PFSK-1 (cell line): Measurements from ENCODE around the gene GSG1.
A peak's percentile ranks its signal among the peaks of the same experiment; 100 is the strongest.

Experiments used
- FOXP2 ChIP-seq: optimal IDR thresholded peaks from 2 replicates; pipeline ENCODE3; 2011; ENCODE audit warnings: borderline replicate concordance, control low read depth, inconsistent platforms; ENCODE audit not compliant: insufficient read depth; ENCODE audit errors: extremely low read length, extremely low read depth
- POLR2AphosphoS5 ChIP-seq: IDR thresholded peaks from 2 replicates; pipeline ENCODE4 v1.6.1; 2012; ENCODE audit warnings: low read depth, mild to moderate bottlenecking, control low read depth, low read length, moderate library complexity
- REST ChIP-seq, 2 experiments: IDR thresholded peaks; 2 replicates each; pipeline versions ENCODE4 v1.6.1 to v1.8.0; 2011 to 2012; ENCODE audit warnings: low read depth in 2 of 2, low read length in 2 of 2, control low read depth in 1 of 2, inconsistent platforms in 1 of 2, mild to moderate bottlenecking in 1 of 2, moderate library complexity in 1 of 2; ENCODE audit not compliant: insufficient read depth in 1 of 2
- SIN3A ChIP-seq: IDR thresholded peaks from 2 replicates; pipeline ENCODE4 v1.6.1; 2012; ENCODE audit warnings: mild to moderate bottlenecking, low read length, moderate library complexity, borderline replicate concordance; ENCODE audit not compliant: insufficient read depth
- TAF1 ChIP-seq: IDR thresholded peaks from 2 replicates; pipeline ENCODE4 v1.6.1; 2012; ENCODE audit warnings: low read length, control low read depth, borderline replicate concordance; ENCODE audit not compliant: insufficient read depth

Gene GSG1

GRCh38 chr12:13120413-13120812 lies 16.9 kb upstream of the GSG1 start:
- TF ChIP-seq REST (IDR thresholded peaks at IDR 0.05; ENCODE audit: insufficient read depth in 1 of 2, low read depth in 2 of 2, low read length in 2 of 2) (no peak), TAF1 (no peak), FOXP2 (no peak), SIN3A (no peak), POLR2AphosphoS5 (no peak)

- no peak for TF ChIP-seq POLR2AphosphoS5
Observed at GRCh38 chr12:13119826-13120225, 16.4 kb upstream of the GSG1 start.

- no peak for TF ChIP-seq REST (IDR thresholded peaks at IDR 0.05; ENCODE audit: insufficient read depth in 1 of 2, low read depth in 2 of 2, low read length in 2 of 2)
- no peak for TF ChIP-seq SIN3A
- TF ChIP-seq FOXP2, result no peak
- TF ChIP-seq POLR2AphosphoS5, result no peak
Observed at GRCh38 chr12:13117029-13117428, 13.6 kb upstream of the GSG1 start.

GRCh38 chr12:13116259-13116658 lies 12.8 kb upstream of the GSG1 start:
- no peak for TF ChIP-seq FOXP2
- no peak for TF ChIP-seq POLR2AphosphoS5
- no peak for TF ChIP-seq TAF1
- TF ChIP-seq REST (IDR thresholded peaks at IDR 0.05; ENCODE audit: insufficient read depth in 1 of 2, low read depth in 2 of 2, low read length in 2 of 2), result no peak
- TF ChIP-seq SIN3A, result no peak

GRCh38 chr12:13114251-13115052 lies 11.0 kb upstream of the GSG1 start:
- TF ChIP-seq POLR2AphosphoS5, result no peak
- TF ChIP-seq SIN3A, result peak; percentile 58; the same call in 1 of the 2 replicates

GRCh38 chr12:13112968-13113367 lies 9.5 kb upstream of the GSG1 start:
- TF ChIP-seq REST (IDR thresholded peaks at IDR 0.05; ENCODE audit: insufficient read depth in 1 of 2, low read depth in 2 of 2, low read length in 2 of 2), result no peak
- no peak for TF ChIP-seq POLR2AphosphoS5
- no peak for TF ChIP-seq SIN3A
- no peak for TF ChIP-seq FOXP2
- no peak for TF ChIP-seq TAF1
